ENCODE measurements around the gene GPC5. TPM values are rescaled to one million over a fixed set of nuclear protein-coding genes. Genes with fewer than 3 reads are reported as not detected.

Gene GPC5
- total RNA-seq, 3 donors from 2014 or later = 0.51 to 1.2 TPM; not detected in 1

- intact Hi-C loops (cut with DNase I, micrococcal nuclease) = no loop called here
- H3K36me3 ChIP-seq (ENCODE audit: low read depth) = no peaks in the 10 kb centered on the region
- no peak for DNase-seq
These were observed 1155.2 kb downstream of the GPC5 start for GRCh38 chr13:92553470-92554114.

GRCh38 chr13:92560883-92561282 is 1162.5 kb downstream of the GPC5 start:
- DNase-seq (no peak), ATAC-seq (no peak)
- H3K36me3 ChIP-seq (ENCODE audit: low read depth) = no peaks in the 10 kb centered on the region
- intact Hi-C loops (cut with DNase I, micrococcal nuclease) = no loop called here
- H3K4me3 ChIP-seq = no peak overlapping the region
- TF ChIP-seq CTCF (IDR thresholded peaks at IDR 0.05) = no peak
- no peaks in the 10 kb centered on the region for H3K4me1 ChIP-seq (ENCODE audit: low read depth)
- no peaks in the 10 kb centered on the region for H3K9me3 ChIP-seq

More at GRCh38 chr13:92553470-92554114, 1155.2 kb downstream of the GPC5 start:
- no peak for ATAC-seq
- H3K4me3 ChIP-seq = no peak overlapping the region
- H3K4me1 ChIP-seq (ENCODE audit: low read depth) = no peaks in the 10 kb centered on the region
- no peak for TF ChIP-seq CTCF (IDR thresholded peaks at IDR 0.05)
- no peaks in the 10 kb centered on the region for H3K9me3 ChIP-seq

GRCh38 chr13:92564942-92565341 is 1166.5 kb downstream of the GPC5 start:
- DNase-seq (no peak), ATAC-seq (no peak)
- Histone ChIP-seq H3K36me3 (ENCODE audit: low read depth) (no peaks in the 10 kb centered on the region), H3K9me3 (no peaks in the 10 kb centered on the region), H3K4me1 (ENCODE audit: low read depth) (no peaks in the 10 kb centered on the region), H3K4me3 (no peak overlapping the region)
- TF ChIP-seq CTCF (IDR thresholded peaks at IDR 0.05) = no peak
- intact Hi-C loops (cut with DNase I, micrococcal nuclease) = no loop called here

- Histone ChIP-seq H3K4me1 (ENCODE audit: low read depth) (no peaks in the 10 kb centered on the region), H3K9me3 (no peaks in the 10 kb centered on the region), H3K4me3 (no peak overlapping the region), H3K36me3 (ENCODE audit: low read depth) (no peaks in the 10 kb centered on the region)
- DNase-seq (no peak), ATAC-seq (no peak)
- no peak for TF ChIP-seq CTCF (IDR thresholded peaks at IDR 0.05)
- intact Hi-C loops (cut with DNase I, micrococcal nuclease) = no loop called here
These were observed 1168.3 kb downstream of the GPC5 start for GRCh38 chr13:92566767-92567166.

- Histone ChIP-seq H3K9me3 (no peaks in the 10 kb centered on the region), H3K4me3 (no peak overlapping the region), H3K4me1 (ENCODE audit: low read depth) (no peaks in the 10 kb centered on the region), H3K36me3 (ENCODE audit: low read depth) (no peaks in the 10 kb centered on the region)
- intact Hi-C loops (cut with DNase I, micrococcal nuclease) = no loop called here
- TF ChIP-seq CTCF (IDR thresholded peaks at IDR 0.05) = no peak
- ATAC-seq (no peak), DNase-seq (no peak)
These were observed 1173.8 kb downstream of the GPC5 start for GRCh38 chr13:92572190-92572589.

All from mucosa of descending colon (tissue), 3 donors.